H1 (cell line): ENCODE measurements around the gene VAV2. TPM values are rescaled to one million over a fixed set of nuclear protein-coding genes. Genes with fewer than 3 reads are reported as not detected.
A peak's percentile ranks its signal among the peaks of the same experiment; 100 is the strongest.

Experiments
- CTCF ChIA-PET: fragments of 300-600 bp; sonication (Branson Sonifier 250); formaldehyde crosslinking; loops from one replicate; lab custom pipeline; 2021; ENCODE audit not compliant: partially characterized antibody; lab: Charles Lee
- POLR2A ChIA-PET: fragments of 300-600 bp; sonication (Branson Sonifier 250); formaldehyde crosslinking; loops from one replicate; lab custom pipeline; 2021; ENCODE audit warnings: inconsistent platforms; ENCODE audit not compliant: partially characterized antibody; lab: Charles Lee
- DNase-seq, 2 experiments: peaks; one replicate each; pipeline versions ENCODE4 v3.0.0 to v3.0.0-alpha.2; 2010 to 2022; ENCODE audit warnings: low spot score in 2 of 2, low read depth in 1 of 2, mixed read lengths in 1 of 2
- FAIRE-seq: peaks from 2 replicates; lab custom pipeline; 2011; peaks lifted over from hg19 to GRCh38; lab: Jason Lieb, UNC
- H2AFZ ChIP-seq: 2 replicates; pipeline ENCODE4 v1.8.1; 2012; ENCODE audit warnings: low read length, inconsistent platforms
- H2AK5ac ChIP-seq: 2 replicates; pipeline ENCODE4 v1.6.1; 2013; ENCODE audit warnings: low read depth, low read length
- H2BK120ac ChIP-seq: replicated peaks from 2 replicates; pipeline ENCODE3; 2013; ENCODE audit warnings: low read depth, low read length, inconsistent platforms
- H2BK12ac ChIP-seq: 2 replicates; pipeline ENCODE4 v1.6.1; 2013; ENCODE audit warnings: low read depth, low read length
- H2BK15ac ChIP-seq: 2 replicates; pipeline ENCODE4 v1.6.1; 2013; ENCODE audit warnings: low read length
- H2BK20ac ChIP-seq: 2 replicates; pipeline ENCODE4 v1.6.1; 2013; ENCODE audit warnings: low read length
- H2BK5ac ChIP-seq: 2 replicates; pipeline ENCODE4 v1.6.1; 2013; ENCODE audit warnings: low read depth, low read length
- H3K14ac ChIP-seq: 2 replicates; pipeline ENCODE4 v1.6.1; 2013; ENCODE audit warnings: inconsistent platforms; ENCODE audit not compliant: insufficient read length
- H3K18ac ChIP-seq: 2 replicates; pipeline ENCODE4 v1.6.1; 2013; ENCODE audit warnings: low read length; ENCODE audit errors: extremely low read depth
- H3K23ac ChIP-seq: 2 replicates; pipeline ENCODE4 v1.6.1; 2013; ENCODE audit warnings: inconsistent platforms; ENCODE audit not compliant: insufficient read length
- H3K23me2 ChIP-seq: 2 replicates; pipeline ENCODE4 v1.6.1; 2013; ENCODE audit warnings: low read depth, low read length
- H3K27ac ChIP-seq: 2 replicates; pipeline ENCODE4 v1.6.1; 2011; ENCODE audit warnings: low read depth, low read length, inconsistent platforms
- H3K27me3 ChIP-seq, 4 experiments: replicated peaks in 1 of 4; 1 replicate in 1 of 4; 2 replicates in 3 of 4; pipeline versions ENCODE4 v1.6.1 to v1.8.1; 2011 to 2013; ENCODE audit warnings: low read length in 3 of 4, mild to moderate bottlenecking in 3 of 4, inconsistent platforms in 2 of 4, mixed read lengths in 2 of 4, moderate library complexity in 1 of 4; ENCODE audit not compliant: control insufficient read depth in 3 of 4, insufficient read depth in 3 of 4; ENCODE audit errors: extremely low read depth in 1 of 4
- H3K36me3 ChIP-seq, 4 experiments: 2 replicates each; pipeline versions ENCODE4 v1.6.1 to v1.8.1; 2011 to 2013; ENCODE audit warnings: mild to moderate bottlenecking in 4 of 4, low read length in 3 of 4, moderate library complexity in 2 of 4, control low read depth in 1 of 4, inconsistent platforms in 1 of 4; ENCODE audit not compliant: insufficient read depth in 4 of 4, control insufficient read depth in 2 of 4
- H3K4ac ChIP-seq: replicated peaks from 2 replicates; pipeline ENCODE3; 2013; ENCODE audit warnings: low read length, low read depth, mixed read lengths, inconsistent platforms; ENCODE audit not compliant: insufficient read length
- H3K4me1 ChIP-seq, 4 experiments: replicated peaks in 1 of 4; 1 replicate in 1 of 4; 2 replicates in 3 of 4; pipeline versions ENCODE4 v1.6.1 to v1.8.1; 2011 to 2013; ENCODE audit warnings: low read length in 3 of 4, inconsistent platforms in 2 of 4, mixed read lengths in 1 of 4; ENCODE audit not compliant: insufficient read depth in 4 of 4, control insufficient read depth in 3 of 4
- H3K4me2 ChIP-seq, 2 experiments: 2 replicates each; pipeline versions ENCODE4 v1.6.1 to v1.8.1; 2011 to 2013; ENCODE audit warnings: low read depth in 2 of 2, low read length in 2 of 2, control low read depth in 1 of 2, inconsistent platforms in 1 of 2, mild to moderate bottlenecking in 1 of 2; ENCODE audit not compliant: insufficient read depth in 1 of 2
- H3K4me3 ChIP-seq, 4 experiments: fragments of 200-600, 300-600 bp in 1 of 4; sonication (generic), shearing (Covaris generic), sonication (Bioruptor Twin) in 1 of 4; 2 replicates each; pipeline versions ENCODE4 v1.5.1 to v1.8.1; 2011 to 2016; ENCODE audit warnings: low read length in 4 of 4, low read depth in 3 of 4, control low read depth in 2 of 4, inconsistent platforms in 2 of 4, mild to moderate bottlenecking in 2 of 4, mixed read lengths in 1 of 4, moderate library complexity in 1 of 4; ENCODE audit not compliant: insufficient read depth in 2 of 4; ENCODE audit errors: extremely low read depth in 1 of 4
- H3K56ac ChIP-seq: replicated peaks from 2 replicates; pipeline ENCODE3; 2013; ENCODE audit warnings: low read depth, mild to moderate bottlenecking, mixed read lengths, low read length, inconsistent platforms; ENCODE audit not compliant: insufficient read length
- H3K79me1 ChIP-seq: 2 replicates; pipeline ENCODE4 v1.6.1; 2013; ENCODE audit warnings: low read depth, low read length, control low read depth
- H3K79me2 ChIP-seq, 2 experiments: 2 replicates each; pipeline versions ENCODE4 v1.6.1 to v1.8.1; 2012 to 2013; ENCODE audit warnings: low read length in 2 of 2, mild to moderate bottlenecking in 2 of 2, inconsistent platforms in 1 of 2; ENCODE audit not compliant: insufficient read depth in 2 of 2, control insufficient read depth in 1 of 2
- H3K9ac ChIP-seq, 4 experiments: replicated peaks in 1 of 4; 1 replicate in 1 of 4; 2 replicates in 3 of 4; pipeline versions ENCODE4 v1.6.1 to v1.8.1; 2011 to 2013; ENCODE audit warnings: low read depth in 3 of 4, low read length in 3 of 4, control low read depth in 2 of 4, mild to moderate bottlenecking in 2 of 4, moderate library complexity in 2 of 4, inconsistent platforms in 1 of 4; ENCODE audit errors: extremely low read depth in 1 of 4
- H3K9me3 ChIP-seq, 2 experiments: 2 replicates each; pipeline versions ENCODE4 v1.6.1 to v1.8.1; 2012 to 2013; ENCODE audit warnings: mild to moderate bottlenecking in 2 of 2, moderate library complexity in 2 of 2, control low read depth in 1 of 2, inconsistent platforms in 1 of 2, low read depth in 1 of 2, low read length in 1 of 2, mixed read lengths in 1 of 2; ENCODE audit not compliant: insufficient read depth in 2 of 2
- H4K20me1 ChIP-seq, 2 experiments: replicated peaks in 1 of 2; 2 replicates each; pipeline versions ENCODE3 to v1.8.1; 2011 to 2013; ENCODE audit warnings: inconsistent platforms in 2 of 2, low read length in 2 of 2, mild to moderate bottlenecking in 1 of 2; ENCODE audit not compliant: insufficient read depth in 2 of 2, control insufficient read depth in 1 of 2
- H4K5ac ChIP-seq: 2 replicates; pipeline ENCODE4 v1.6.1; 2013; ENCODE audit warnings: low read length, low read depth, mixed read lengths, inconsistent platforms; ENCODE audit not compliant: insufficient read length
- H4K8ac ChIP-seq: 2 replicates; pipeline ENCODE4 v1.8.0; 2013; ENCODE audit warnings: mild to moderate bottlenecking, moderate library complexity, low read length, inconsistent platforms; ENCODE audit not compliant: insufficient read depth; ENCODE audit errors: extremely low read depth
- H4K91ac ChIP-seq: replicated peaks from 2 replicates; pipeline ENCODE3; 2013; ENCODE audit warnings: low read length, mixed read lengths, inconsistent platforms; ENCODE audit not compliant: insufficient read length
- ASH2L ChIP-seq: fragments of 200-600, 300-600 bp; sonication (generic); IDR thresholded peaks from one replicate; pipeline ENCODE4 v1.7.1; 2017; ENCODE audit warnings: low read length
- CTBP2 ChIP-seq: IDR thresholded peaks from 2 replicates; pipeline ENCODE4 v1.7.0; 2011; ENCODE audit warnings: borderline replicate concordance, mild to moderate bottlenecking, moderate library complexity, mixed read lengths, low read length; ENCODE audit not compliant: insufficient read depth, insufficient read length
- JUN ChIP-seq: IDR thresholded peaks from 2 replicates; pipeline ENCODE4 v1.6.1; 2011; ENCODE audit warnings: low read depth, mild to moderate bottlenecking, improper control_type of control experiment, low read length
- RXRA ChIP-seq: IDR thresholded peaks from 2 replicates; pipeline ENCODE4 v1.6.1; 2011; ENCODE audit warnings: low read depth, mild to moderate bottlenecking, low read length, moderate library complexity; ENCODE audit not compliant: insufficient read depth
- TAF7 ChIP-seq: optimal IDR thresholded peaks from 2 replicates; pipeline ENCODE3; 2011; ENCODE audit warnings: low read depth, mild to moderate bottlenecking, inconsistent platforms, low read length, moderate library complexity, borderline replicate concordance
- TBP ChIP-seq: IDR thresholded peaks from 2 replicates; pipeline ENCODE4 v1.6.1; 2011; ENCODE audit warnings: low read depth, low read length, improper control_type of control experiment
- WGBS, 2 experiments: shearing (Covaris generic) in 1 of 2; methylation state at CpG; one replicate each; pipeline versions ENCODE4 v1.1.6 to v1.1.7; 2013 to 2015; ENCODE audit warnings: low lambda C conversion rate in 2 of 2, mixed read lengths in 2 of 2, inconsistent platforms in 1 of 2, low coverage in 1 of 2, missing lambda C conversion rate in 1 of 2; ENCODE audit not compliant: insufficient replicate concordance in 2 of 2, insufficient coverage in 1 of 2, insufficient read length in 1 of 2; ENCODE audit errors: extremely low coverage in 1 of 2, missing lambda C conversion rate in 1 of 2; 5-methylcytosine and 5-hydroxymethylcytosine counted together
- polyA plus RNA-seq, 7 experiments: library from polyadenylated mRNA; depleted of rRNA in 3 of 7; stranded (reverse) in 5 of 7; unstranded in 2 of 7; fragments of >200 nt in 5 of 7; fragments of 200-250 nt in 2 of 7; gene quantifications; 1 replicate in 5 of 7; 2 replicates in 1 of 7; 4 replicates in 1 of 7; pipeline versions ENCODE4 v1.2.1 to v1.2.3, GENCODE V29; 2011 to 2013; ENCODE audit warnings: missing spikeins in 2 of 7, mixed read lengths in 2 of 7
- total RNA-seq: library from RNA; stranded (reverse); fragmentation: NEBNext Ultra II Directional; extraction: Animal tissue kit (Norgen Biotek cat#: 25700); gene quantifications from 2 replicates; pipeline ENCODE4 v1.2.1, GENCODE V29; 2021
- TF ChIP-seq, protein P1 (sequence below): IDR thresholded peaks from 2 replicates; pipeline ENCODE4 v1.6.1; 2012; ENCODE audit warnings: inconsistent platforms

The VAV2 gene
- total and polyA plus RNA-seq, 2 of the 8 experiments (the other 6 are each of a cell fraction or from before 2014, with no cell fraction given): 13.6 to 37.6 TPM

DNA sequence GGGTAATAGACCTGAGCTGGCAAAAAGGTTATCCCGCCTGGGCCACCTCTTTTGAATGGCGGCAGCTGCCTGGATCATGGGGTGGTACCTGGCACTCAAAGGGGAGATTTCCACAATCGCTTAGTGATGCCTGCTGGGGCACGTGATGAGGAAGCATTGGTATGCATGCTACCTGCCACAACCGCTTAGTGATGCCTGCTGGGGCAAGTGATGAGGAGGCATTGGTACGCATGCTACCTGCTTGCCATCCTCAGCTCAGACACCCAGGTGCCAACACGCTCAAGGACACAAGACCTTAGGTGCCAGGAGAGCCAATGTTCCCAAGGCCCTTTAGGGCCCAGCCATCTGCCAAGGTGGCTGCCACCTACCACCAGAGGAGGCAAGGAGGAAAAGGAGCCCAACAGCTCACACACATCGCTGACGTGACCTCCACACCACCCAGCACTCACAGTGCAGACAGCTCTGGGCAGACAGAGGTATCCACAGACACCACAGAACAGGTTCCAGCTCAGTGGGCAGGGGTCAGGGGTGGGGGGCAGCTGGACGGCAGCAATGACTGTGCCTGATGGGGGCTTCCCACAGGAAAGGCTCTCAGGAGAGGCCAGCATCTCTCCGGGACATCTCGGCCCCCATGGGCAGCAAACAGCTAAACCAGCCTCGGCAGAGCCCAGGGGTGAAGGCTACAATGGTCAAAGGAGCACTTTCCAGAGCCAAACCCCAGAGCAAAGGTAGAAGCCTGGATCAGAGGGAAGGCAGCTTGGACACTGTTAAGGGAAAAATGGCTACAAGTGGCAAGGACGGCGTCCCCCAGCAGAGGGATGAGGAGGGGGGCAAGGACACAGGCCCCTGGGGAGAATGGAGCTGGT is 210.9 kb downstream of the VAV2 start:
- H3K23me2 ChIP-seq: no peaks in the 10 kb centered on the region
- no peak overlapping the region for H3K4me3 ChIP-seq
- no peak for FAIRE-seq
- WGBS, 2 experiments: 95% methylated on average over 13 of the region's 15 CpGs; no CpG with 5 or more reads in 1 of the 2 experiments
- ChIA-PET POLR2A (interaction anchor here (0.8 kb wide), 1 partner anchor 216 kb away, joined by 3 read pairs; no protein-coding TSS in a partner anchor), CTCF (interaction anchor here (0.9 to 6.1 kb wide), 34 partner anchors 10 to 390 kb away, joined by 3 to 75 read pairs (median 7); partner anchors contain the start of genes ADAMTSL2 and SARDH)
- H3K27me3 ChIP-seq: no peaks in the 10 kb centered on the region
- H4K8ac ChIP-seq: peak overlapping the region; percentile 59; the same call in 1 of the 2 replicates
- no peak overlapping the region for H3K14ac ChIP-seq
- no peak overlapping the region for H2AK5ac ChIP-seq
- H2AFZ ChIP-seq: no peak overlapping the region
- no peak overlapping the region for H2BK20ac ChIP-seq
- no peaks in the 10 kb centered on the region for H3K79me2 ChIP-seq
- no peaks in the 10 kb centered on the region for H3K79me1 ChIP-seq
- peaks cover 0 to 10% (median 4%) of the 10 kb centered on the region in 4 experiments; a peak in 4 of 8 replicates for H3K36me3 ChIP-seq
- H4K91ac ChIP-seq: no peak overlapping the region
- H2BK15ac ChIP-seq: no peak overlapping the region
- no peak overlapping the region for H3K18ac ChIP-seq
- no peak for DNase-seq
- no peak overlapping the region for H3K9ac ChIP-seq
- no peak overlapping the region for H3K4ac ChIP-seq
- H3K4me2 ChIP-seq: no peak overlapping the region
- no peaks in the 10 kb centered on the region for H3K9me3 ChIP-seq
- H3K56ac ChIP-seq: no peak overlapping the region
- no peak overlapping the region for H2BK120ac ChIP-seq
- H3K27ac ChIP-seq: no peak overlapping the region
- no peak overlapping the region for H3K23ac ChIP-seq
- H2BK12ac ChIP-seq: no peak overlapping the region
- H4K5ac ChIP-seq: no peak overlapping the region
- TF ChIP-seq RXRA (no peak), JUN (no peak), CTBP2 (no peak), TBP (no peak), TAF7 (no peak), ASH2L (no peak)
- TF ChIP-seq, protein P1, sequence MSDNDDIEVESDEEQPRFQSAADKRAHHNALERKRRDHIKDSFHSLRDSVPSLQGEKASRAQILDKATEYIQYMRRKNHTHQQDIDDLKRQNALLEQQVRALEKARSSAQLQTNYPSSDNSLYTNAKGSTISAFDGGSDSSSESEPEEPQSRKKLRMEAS: no peak
- no peak overlapping the region for H2BK5ac ChIP-seq
- H4K20me1 ChIP-seq: peaks cover 6 to 10% of the 10 kb centered on the region in 2 experiments
- no peaks in the 10 kb centered on the region for H3K4me1 ChIP-seq
